Stimulated activated CD4-positive, alpha-beta T cell treated with anti-CD3 and anti-CD28 coated beads, Interleukin-12 subunit alpha, Interleukin-12 subunit beta, amount 100 ng/mL, for 48 hours (primary cell): ENCODE results near the gene ASIP.
"Not testable (repeated sequence)": the region's sequence is repeated elsewhere in the genome, so short reads cannot be mapped to it uniquely, and the experiment has no call there.

Experiments
- DNase-seq, 3 donors: peaks; one replicate each; pipeline ENCODE4 v3.0.0-alpha.2; 2020; ENCODE audit warnings: low read depth in 2 of 3, low spot score in 1 of 3

ASIP gene

DNA sequence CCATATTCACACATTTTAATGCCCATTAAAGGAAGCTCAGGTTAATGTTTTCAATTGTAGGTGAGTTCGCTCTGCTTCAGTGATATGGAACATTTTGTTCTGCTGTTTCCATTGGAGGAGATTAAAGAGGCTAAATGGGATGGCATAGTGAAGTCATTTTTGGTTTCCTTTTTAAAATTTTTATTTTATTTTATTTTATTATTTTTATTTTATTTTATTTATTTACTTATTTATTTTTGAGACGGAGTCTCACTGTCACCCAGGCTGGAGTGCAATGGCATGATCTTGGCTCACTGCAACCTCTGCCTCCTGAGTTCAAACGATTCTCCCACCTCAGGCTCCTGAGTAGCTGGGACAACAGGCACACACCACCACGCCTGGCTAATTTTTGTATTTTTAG is 792 bp downstream of the ASIP start:
- not testable (repeated sequence) for DNase-seq

DNA sequence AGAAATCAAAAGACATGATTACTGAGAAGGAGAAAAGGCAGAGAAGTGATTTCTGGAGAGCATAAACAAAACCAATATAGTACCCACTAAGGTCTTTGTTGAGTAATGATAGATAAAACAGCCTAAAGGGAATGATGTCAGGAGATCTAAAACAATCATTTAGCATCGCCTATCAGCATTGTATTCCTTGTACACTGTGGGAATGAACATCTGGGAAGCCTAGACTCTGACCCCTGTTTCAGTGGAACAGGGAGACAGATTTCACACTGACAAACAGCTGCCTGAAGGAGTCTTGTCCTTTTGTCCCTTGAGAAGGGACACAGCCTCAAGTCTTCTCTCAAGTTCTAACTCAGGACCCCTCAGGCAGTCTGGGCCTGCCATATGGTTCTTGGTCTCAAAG is 1.7 kb downstream of the ASIP start:
- DNase-seq: no peak

DNA sequence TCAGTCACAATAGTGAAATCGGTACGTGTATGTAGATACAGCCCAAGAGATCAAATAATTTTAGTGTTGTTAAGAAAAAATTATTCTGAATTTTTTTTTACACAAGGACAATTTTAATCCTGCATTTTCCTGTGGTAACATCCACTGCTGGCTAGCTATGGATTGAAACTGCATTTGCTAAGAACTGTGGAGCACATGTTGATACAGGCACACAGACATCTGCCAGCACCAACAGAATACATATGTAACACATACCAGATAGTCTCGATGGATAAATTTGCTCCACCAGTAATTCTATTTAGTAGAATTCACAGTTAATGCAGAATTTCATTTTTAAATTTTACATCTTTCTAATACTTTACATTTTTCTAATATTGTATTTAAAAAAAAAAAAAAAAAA is 2.2 kb downstream of the ASIP start:
- DNase-seq: no peak

DNA sequence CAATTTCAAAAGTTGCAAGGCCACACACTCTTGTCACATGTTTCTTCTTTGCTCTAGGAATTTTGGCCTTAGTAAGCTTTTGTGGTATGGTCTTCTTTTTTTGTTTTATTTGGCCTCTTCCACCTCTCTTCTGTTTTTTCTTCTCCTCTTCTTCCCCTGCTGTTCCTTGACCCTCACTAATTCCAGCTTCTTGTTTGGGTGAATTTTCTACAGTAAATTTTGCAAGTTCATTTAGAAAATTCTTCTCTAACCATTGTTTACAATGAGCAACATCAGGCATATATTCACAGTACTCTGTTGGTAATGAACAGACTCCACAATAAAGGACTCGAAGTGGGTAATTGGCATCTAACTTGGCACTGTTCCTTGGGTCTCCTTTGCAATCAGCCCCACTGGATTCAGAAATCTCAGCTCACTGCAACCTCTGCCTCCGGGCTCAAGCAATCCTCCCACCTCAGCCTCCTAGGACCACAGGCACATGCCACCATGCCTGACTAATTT is 5.0 kb downstream of the ASIP start:
- no peak for DNase-seq

DNA sequence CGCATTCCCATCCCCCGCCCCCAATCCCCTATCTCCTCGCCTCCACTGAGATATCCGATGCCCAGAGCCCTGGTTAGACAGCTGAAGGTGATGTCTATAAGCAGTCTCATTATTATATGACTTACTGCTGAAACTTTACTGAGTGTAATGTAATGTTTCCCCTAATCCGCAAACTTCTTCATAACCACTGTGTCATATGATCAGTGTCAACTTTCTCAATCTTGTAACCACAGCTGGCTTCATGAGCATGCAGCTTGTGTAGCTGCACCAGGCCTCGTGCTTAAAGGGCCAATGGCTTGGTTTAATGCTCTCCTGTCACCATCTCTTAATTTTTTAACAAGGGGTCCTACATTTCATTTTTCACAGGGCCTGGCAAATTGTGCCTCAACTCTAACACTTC is 8.1 kb downstream of the ASIP start:
- no peak for DNase-seq

DNA sequence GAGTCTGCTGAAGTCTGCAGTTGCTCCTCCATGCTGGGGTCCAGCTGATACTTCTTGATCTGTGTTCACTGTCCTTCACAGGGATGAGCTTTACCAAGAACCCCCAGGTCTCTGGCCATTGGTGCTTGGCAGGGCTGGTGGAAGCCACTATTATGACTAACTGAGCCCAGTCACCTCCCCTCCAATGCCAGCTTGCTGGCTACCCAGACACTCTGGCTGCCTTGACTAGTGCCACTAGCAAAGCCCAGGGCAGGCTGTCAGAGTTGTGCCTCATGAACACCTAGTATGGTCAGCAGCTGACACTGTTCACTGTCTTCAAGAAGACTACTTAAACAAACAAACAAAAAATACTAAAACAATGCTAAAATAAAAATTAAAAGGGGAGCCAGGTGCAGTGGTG is 8.8 kb downstream of the ASIP start:
- DNase-seq: no peak

DNA sequence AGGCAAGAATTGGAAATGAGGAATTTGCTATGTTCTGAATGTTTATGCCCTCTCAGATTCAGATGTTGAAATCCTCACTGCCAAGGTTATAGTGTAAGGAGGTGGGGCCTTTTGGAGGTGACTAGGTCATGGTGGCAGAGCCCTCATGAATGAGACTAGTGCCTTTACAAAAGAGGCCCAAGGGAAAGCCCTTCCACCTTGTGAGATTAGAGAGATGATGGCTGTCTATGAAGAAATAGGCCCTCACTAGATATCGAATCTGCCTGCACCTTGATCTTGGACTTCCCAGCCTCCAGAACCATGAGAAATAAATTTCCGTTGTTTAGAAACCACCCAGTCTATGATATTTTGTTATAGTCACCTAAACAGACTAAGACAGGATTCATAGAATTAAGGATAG is 10.4 kb downstream of the ASIP start:
- no peak for DNase-seq

DNA sequence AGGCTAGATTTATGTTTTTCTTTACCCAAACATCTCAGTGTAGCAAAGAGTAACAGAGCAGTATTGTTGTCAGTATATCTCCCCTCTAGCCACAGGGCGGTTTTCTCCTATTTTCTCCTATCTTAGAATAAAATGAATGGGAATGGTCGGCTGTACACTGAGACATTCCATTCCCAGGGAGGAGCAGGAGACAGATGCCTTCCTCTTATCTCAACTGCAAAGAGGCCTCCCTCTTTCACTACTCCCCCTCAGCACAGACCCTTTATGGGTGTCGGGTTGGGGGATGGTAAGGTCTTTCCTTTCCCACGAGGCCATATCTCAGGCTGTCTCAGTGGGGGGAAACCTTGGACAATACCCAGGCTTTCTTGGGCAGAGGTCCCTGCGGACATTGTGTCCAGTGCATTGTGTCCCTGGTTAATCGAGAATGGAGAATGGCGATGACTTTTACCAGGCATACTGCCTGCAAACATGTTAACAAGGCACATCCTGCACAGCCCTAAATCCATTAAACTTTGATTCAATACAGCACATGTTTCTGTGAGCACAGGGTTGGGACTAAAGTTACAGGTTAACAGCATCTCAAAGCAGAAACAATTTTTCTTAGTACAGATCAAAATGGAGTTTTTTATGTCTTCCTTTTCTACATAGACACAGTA is 11.3 kb downstream of the ASIP start:
- DNase-seq: not testable (repeated sequence)

DNA sequence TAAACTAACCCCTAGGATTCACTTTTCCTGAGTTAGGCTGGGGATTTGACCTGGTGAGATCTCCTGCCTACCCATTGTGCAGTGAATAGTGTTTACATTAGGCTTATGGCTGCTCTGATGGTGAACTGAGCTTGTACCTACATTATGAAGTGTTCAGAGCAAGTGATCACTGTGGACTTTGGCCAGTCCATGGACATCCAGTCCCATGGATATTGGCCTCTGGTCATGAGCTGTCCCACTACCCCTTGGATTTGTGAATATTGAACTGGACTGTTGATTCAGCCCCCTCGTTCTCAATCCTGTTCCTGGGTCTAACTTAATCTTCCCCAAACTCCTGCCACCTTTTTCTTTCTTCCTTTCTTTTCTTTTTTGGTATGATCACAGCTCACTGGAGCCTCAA is 13.8 kb downstream of the ASIP start:
- no peak for DNase-seq

DNA sequence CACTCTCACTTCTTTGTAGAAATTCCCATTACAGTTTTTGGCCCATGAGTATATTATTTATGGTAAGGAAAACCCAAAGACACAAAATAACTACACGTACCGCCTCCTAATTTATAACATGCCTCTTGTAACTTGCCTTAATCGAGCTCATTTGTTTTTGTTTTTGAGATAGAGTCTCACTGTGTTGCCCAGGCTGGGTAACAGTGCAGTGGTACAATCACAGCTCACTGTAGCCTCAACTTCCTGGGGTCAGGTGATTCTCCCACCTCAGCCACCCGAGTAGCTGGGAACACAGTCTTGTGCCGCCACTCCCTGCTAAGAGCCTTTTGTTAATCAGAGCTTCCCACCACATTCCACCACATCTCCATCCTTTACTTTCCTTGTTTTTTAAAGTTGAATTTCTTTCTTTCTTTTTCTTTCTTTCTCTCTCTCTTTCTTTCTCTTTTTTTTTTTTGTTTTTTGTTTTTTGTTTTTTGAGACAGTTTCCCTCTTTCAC is 15.5 kb downstream of the ASIP start:
- no peak for DNase-seq

DNA sequence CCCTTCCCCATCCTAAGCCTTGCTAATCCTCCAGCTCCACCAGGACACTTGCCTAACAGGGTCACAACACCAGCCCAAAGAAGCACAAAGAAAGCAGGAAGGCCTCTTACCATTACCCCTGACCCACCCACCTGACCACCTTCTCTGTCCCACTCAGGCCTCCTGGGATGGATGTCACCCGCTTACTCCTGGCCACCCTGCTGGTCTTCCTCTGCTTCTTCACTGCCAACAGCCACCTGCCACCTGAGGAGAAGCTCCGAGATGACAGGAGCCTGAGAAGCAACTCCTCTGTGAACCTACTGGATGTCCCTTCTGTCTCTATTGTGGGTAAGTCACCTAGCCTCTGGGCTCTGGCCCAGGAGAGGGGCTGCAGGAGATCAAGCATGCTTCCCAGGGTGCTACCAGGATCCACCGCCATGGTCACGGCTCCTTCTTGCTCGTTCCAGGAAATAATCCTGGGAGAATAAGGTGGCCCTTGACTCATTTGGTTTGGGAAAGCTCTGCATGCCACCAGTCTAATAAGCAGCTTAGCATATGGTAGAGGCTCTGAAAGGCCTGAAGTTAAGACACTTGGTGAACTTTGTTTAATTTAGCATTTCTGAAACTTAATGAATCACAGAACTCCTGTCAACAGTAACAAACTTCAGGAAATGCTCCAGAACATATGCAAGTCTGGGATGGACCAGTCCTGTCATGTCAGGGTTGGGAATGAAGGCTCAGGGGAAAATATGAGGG is 19.2 kb downstream of the ASIP start:
- DNase-seq: no peak

DNA sequence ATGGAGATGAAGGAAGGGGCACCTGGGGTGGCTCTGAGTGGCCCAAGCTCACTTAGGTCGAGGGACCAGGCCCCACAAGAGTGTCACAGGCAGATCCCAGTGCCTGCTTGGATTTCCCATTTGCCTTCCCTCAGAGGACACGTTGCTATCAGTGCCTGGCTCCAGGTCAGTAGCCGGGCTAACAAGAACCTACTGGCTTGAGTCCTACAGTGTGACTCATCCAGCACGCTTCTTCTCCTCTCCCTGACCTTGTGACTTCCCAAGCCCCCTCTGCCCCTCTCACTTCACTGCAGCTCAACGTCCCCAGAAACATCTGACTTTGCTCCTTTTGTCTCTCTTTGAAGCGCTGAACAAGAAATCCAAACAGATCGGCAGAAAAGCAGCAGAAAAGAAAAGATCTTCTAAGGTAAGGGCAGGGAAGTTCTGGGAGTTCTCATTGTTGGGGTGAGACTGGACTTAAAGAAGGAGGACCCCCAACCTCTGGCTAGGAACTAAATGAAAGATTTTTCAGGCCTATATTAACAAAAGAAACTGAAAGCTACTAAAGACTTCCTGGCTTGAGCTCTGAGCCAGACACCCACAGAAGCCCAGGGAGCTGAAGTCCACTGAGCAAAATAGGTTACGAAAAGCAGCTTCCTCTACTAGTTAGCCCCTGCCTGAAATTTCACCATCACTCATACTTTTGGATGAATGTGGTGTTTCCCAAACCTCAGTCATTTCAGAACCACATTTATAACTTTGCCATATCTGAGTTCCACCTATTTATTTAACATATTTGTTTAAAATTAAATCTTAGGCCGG is 21.5 kb downstream of the ASIP start:
- DNase-seq: no peak

DNA sequence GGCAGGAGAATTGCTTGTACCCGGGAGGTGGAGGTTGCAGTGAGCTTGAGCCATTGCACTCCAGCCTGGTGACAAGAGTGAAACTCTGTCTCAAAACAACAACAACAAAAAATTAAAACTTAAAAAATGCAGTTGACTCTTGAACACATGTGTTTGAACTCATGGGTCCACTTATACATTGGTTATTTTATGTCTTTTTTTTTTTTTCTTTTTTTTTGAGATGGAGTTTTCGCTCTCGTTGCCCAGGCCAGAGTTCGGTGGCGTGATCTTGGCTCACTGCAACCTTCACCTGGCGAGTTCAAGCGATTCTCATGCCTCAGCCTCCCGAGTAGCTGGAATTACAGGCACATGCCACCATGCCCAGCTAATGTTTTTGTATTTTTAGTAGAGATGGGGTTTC is 22.2 kb downstream of the ASIP start:
- not testable (repeated sequence) for DNase-seq

DNA sequence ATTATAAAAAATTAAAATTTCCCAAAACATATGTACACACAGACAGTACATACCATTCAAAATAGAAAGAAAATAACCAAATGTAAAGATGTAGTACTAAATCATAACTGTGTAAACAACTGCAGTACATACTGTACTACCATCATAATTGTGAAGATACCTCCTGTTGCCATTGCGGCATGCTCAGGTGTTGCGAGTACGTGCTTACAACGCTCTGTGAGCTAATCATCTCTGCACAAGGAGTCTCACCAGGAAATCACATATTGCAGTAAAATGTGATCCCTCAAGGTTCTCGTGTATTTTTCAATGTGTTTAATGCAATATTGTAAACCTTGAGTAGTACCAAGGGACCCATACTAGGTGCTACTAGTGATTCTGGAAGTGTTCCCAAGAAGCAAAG is 22.9 kb downstream of the ASIP start:
- no peak for DNase-seq

DNA sequence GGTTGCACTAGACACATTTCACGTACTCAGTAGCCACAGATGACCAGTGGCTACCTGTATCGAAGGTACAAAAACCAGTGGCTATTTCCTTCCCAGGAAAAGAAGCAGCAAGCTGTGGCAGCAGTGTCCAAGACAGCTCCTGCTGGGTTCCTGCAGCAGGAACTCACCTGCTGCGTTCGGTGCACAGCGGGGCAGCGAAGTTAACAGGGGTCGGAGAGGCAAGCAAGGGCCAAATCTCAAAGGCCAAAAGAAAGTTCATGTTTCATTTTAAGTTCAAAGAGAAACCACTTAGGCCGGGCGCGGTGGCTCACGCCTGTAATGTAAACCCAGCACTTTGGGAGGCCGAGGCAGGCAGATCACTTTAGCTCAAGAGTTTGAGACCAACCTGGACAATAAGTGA is 26.9 kb downstream of the ASIP start:
- no peak for DNase-seq

DNA sequence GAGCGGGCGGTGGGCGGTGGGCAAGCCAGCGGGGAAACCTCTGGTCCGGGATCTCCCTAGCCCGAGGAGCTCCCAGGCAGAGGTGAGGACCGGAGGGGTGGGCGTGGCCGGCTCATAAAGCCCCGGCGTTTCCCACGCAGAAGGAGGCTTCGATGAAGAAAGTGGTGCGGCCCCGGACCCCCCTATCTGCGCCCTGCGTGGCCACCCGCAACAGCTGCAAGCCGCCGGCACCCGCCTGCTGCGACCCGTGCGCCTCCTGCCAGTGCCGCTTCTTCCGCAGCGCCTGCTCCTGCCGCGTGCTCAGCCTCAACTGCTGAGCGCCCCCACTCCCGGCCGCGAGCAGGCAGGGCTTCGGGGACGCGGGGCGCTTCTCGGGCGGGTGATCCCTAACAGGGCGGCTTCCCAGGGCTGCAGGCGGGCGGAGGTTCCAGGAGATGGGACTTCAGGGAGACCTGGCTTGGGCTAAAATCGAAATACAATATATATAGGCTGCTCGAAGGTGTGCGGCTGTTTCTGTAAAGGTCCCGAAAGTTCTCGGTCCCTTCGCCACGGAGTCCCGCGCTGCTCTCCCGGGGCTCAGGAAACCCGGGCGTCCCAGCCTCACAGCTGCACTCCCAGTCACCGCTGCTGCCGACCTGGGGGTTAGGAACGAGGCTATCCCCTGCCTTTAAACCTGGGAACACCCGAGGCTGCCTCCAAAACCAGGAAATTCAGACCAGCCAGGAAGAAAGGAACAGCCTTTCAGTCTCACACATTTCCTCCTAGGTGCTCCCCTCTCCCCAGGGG is 27.8 kb downstream of the ASIP start:
- no peak for DNase-seq

DNA sequence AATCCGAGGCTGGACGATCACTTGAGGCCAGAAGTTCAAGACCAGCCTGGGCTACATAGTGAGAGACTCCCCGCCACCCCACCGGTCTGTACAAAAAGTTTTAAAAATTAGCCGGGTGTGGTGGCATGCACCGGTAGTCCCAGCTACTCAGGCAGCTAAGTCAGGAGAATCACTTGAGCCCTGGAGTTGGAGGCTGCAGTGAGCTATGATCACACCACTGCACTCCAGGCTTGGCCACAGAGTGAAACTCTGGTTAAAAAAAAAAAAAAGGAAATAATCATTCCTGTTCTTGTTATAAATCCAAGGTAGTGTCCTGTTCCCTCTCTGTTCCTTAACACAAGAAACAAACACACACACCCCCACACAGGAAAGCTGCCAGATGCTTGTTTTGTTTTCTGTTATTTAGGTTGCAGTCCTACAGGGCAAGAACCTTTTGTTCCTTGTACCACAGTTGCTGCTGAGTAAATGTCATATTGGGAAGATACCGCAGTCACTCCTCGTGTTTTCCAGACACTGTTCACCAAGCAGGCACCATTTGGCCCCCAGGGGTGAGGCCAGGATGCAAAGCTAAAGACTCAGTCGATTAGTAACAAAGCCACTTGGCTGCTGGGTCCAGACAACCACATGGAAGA is 28.9 kb downstream of the ASIP start:
- DNase-seq: no peak

DNA sequence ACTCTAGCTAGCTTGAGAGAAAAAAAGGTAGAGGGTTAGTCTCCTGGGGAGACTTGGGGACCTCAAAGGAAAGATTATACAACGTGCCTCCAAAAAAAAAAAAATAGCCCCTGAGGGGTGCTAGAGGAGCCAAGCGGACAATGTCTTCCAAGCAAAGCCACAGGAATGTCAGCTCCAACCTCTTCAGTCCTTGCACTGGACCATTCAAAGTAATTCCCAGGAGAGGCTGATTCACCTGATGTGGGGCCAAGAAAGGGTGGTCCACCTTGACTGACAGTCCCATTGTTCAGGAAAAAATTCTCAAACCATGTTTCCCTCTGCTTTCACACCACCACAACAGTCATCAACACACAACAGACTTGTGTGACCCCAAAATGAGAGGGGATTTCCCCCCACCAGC is 30.7 kb downstream of the ASIP start:
- no peak for DNase-seq

DNA sequence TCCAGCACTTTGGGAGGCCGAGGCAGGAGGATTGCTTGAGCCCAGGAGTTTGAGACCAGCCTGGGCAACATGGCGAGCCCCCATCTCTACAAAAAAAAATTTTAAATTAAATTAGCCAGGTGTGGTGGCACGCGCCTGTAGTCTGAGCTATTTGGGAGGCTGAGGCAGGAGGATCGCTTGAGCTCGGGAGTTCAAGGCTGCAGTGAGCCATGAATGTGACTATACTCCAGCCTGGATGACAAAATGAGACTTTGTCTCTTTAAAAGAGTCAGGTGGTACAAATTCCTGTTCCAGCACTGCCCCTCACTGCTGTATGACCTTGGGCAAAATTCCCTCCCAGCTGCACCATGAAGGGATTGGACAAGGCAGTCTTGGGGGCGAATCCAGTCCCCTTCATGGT is 33.5 kb downstream of the ASIP start:
- no peak for DNase-seq

DNA sequence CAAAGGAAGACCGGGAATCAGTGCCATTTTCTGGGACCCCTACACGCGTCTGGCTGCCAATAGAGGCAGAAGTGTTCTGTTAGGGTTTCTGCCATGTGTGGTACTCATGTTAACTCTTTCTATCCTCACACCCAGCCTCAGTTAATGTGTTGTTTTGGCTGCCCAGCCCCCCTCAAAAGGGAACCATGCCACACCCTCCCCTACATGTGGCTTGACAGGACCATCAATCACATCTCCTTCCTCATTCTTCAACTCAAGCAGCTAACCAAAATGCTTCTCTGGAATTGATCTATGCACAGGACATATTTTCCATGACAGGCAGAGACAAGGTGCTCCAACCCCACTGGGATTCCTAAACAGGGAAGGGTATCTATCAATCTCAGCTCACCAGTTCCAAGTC is 40.0 kb downstream of the ASIP start:
- DNase-seq: no peak

DNA sequence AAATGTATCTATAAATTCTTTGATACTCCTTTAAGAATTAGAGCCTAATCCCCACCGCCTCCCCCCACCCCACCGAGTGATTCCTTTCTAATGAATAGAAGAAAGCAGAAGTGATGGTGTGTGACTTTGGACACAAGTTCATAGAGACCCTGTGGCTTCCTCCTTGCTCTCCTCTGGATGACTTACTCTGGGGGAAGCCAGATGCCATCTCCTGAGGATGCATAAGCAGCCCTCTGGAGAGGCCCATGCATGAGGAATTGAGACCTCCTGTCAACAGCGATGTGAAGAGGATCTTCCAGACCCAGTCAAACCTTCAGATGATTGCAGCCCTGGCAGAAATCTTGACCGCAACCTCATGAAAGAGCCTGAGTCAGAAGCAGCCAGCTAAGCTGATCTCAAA is 40.8 kb downstream of the ASIP start:
- DNase-seq: no peak
